Calu3 (cell line): ENCODE results near the gene SAMD4A. TPM values are rescaled to one million over a fixed set of nuclear protein-coding genes. Genes with fewer than 3 reads are reported as not detected.

Experiments used
- BruUV-seq: library from RNA; stranded (reverse); fragments of 400-500 nt; replicated peaks from 2 replicates; lab custom pipeline; 2021; lab: Mats Ljungman, UMichigan
- CTCF ChIA-PET: fragments of 300-600 bp; sonication (Branson Sonifier 250); formaldehyde crosslinking; loops from one replicate; lab custom pipeline; 2022; ENCODE audit warnings: antibody characterized with exemption; lab: Charles Lee
- DNase-seq: peaks from one replicate; pipeline ENCODE4 v3.0.0; 2022
- H3K27ac Mint-ChIP-seq: one replicate; pipeline ENCODE4 v1.8.0; 2022; ENCODE audit warnings: mixed read lengths; ENCODE audit not compliant: unreplicated experiment
- H3K27me3 Mint-ChIP-seq: one replicate; pipeline ENCODE4 v1.8.0; 2022; ENCODE audit warnings: mixed read lengths; ENCODE audit not compliant: unreplicated experiment
- H3K36me3 Mint-ChIP-seq: one replicate; pipeline ENCODE4 v1.8.0; 2022; ENCODE audit warnings: mild to moderate bottlenecking, moderate library complexity, mixed read lengths; ENCODE audit not compliant: insufficient read depth, unreplicated experiment
- H3K4me1 Mint-ChIP-seq: one replicate; pipeline ENCODE4 v1.8.0; 2022; ENCODE audit warnings: mild to moderate bottlenecking, low read depth, mixed read lengths; ENCODE audit not compliant: unreplicated experiment
- H3K4me3 Mint-ChIP-seq: one replicate; pipeline ENCODE4 v1.8.0; 2022; ENCODE audit warnings: mild to moderate bottlenecking, low read depth, moderate library complexity, mixed read lengths; ENCODE audit not compliant: unreplicated experiment
- H3K9me3 Mint-ChIP-seq: one replicate; pipeline ENCODE4 v1.8.0; 2022; ENCODE audit warnings: low read depth, mixed read lengths; ENCODE audit not compliant: unreplicated experiment
- intact Hi-C: fragments of 100-400 bp; cut with micrococcal nuclease; formaldehyde crosslinking; loops from one replicate; pipeline ENCODE4 v1.10.0; 2022; ENCODE audit not compliant: unreplicated experiment
- total RNA-seq: library from RNA; stranded (reverse); gene quantifications from 2 replicates; pipeline ENCODE4 v1.2.3, GENCODE V29; 2022
- TF ChIP-seq, protein P1 (sequence below): fragments of 200-600 bp; IDR thresholded peaks from one replicate; pipeline ENCODE4 v1.8.0; 2022; ENCODE audit warnings: antibody characterized with exemption; ENCODE audit not compliant: unreplicated experiment

Gene SAMD4A
- total RNA-seq, 1 experiment from 2014 or later, result 14.4 TPM

DNA sequence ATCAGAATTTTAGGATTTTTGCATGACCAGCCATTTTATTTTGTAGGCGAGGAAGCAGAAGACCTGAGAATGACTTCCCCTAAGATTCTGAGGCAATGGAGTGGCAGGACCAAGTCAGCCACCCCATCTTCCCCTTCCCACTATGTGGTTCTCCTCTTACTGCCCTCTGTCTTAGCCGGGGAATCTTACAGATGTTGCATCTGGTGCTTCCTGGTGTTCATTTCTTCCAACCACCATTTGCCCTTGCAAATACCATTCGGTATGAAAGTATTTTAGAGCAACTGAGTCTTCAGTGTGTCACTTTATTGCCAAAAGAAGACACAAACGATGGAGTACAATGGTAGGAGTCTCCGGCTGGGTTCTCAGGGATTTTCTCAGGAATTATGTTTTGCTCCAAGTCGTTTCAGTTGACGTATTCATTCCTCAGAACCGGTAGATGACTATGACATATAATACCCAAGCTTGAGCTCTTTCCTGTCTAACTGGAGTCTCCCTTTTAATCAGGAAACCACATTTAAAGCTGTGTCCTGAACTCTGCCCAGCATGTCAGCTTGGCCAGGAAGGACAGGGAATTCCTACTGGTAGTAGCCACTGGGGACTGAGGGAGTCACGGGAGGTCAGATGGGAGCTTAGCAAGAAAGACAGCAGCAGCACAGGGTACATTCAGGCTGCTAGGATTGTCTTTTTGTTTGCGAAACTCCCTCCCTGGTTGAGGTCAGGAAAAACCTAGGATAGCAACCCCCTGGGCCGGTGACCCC, 87.0 kb downstream of the SAMD4A start:
- Mint-ChIP-seq H3K4me1 (peaks cover 46% of the 10 kb centered on the region), H3K4me3 (no peak overlapping the region), H3K27me3 (no peaks in the 10 kb centered on the region), H3K27ac (peak overlapping the region; percentile 55), H3K9me3 (no peaks in the 10 kb centered on the region), H3K36me3 (no peaks in the 10 kb centered on the region)
- TF ChIP-seq, protein P1, sequence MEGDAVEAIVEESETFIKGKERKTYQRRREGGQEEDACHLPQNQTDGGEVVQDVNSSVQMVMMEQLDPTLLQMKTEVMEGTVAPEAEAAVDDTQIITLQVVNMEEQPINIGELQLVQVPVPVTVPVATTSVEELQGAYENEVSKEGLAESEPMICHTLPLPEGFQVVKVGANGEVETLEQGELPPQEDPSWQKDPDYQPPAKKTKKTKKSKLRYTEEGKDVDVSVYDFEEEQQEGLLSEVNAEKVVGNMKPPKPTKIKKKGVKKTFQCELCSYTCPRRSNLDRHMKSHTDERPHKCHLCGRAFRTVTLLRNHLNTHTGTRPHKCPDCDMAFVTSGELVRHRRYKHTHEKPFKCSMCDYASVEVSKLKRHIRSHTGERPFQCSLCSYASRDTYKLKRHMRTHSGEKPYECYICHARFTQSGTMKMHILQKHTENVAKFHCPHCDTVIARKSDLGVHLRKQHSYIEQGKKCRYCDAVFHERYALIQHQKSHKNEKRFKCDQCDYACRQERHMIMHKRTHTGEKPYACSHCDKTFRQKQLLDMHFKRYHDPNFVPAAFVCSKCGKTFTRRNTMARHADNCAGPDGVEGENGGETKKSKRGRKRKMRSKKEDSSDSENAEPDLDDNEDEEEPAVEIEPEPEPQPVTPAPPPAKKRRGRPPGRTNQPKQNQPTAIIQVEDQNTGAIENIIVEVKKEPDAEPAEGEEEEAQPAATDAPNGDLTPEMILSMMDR, result no peak
- intact Hi-C loops, result no loop called here
- DNase-seq, result no peak
- CTCF ChIA-PET, result interaction anchor here (0.8 kb wide), 1 partner anchor 24 kb away, joined by 3 read pairs; no protein-coding TSS in a partner anchor
- no TSS peak for BruUV-seq

DNA sequence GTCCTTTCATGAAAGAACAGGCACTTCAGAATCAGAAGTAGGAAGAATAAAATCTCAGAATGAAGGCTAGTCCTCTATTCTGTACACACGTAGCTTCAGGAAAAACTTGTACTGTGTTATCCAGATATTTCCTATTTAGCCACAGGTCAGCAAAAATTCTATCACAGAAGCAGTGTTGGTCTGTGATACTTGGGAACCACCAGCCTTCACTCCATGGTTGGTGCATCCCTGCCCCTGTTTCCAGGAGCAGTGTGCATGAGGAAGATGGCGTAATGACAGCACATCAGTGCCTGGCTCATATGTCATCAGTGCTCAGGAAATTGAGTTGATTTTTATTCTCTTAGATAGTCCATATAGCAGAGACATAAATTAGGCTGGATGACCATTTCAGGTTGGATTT, 87.7 kb downstream of the SAMD4A start:
- no peaks in the 10 kb centered on the region for H3K36me3 Mint-ChIP-seq
- CTCF ChIA-PET, result interaction anchor here (0.8 kb wide), 1 partner anchor 23 kb away, joined by 3 read pairs; no protein-coding TSS in a partner anchor
- no peaks in the 10 kb centered on the region for H3K9me3 Mint-ChIP-seq
- peaks cover 53% of the 10 kb centered on the region for H3K4me1 Mint-ChIP-seq
- H3K27ac Mint-ChIP-seq, result no peak overlapping the region
- no TSS peak for BruUV-seq
- DNase-seq, result no peak
- H3K27me3 Mint-ChIP-seq, result no peaks in the 10 kb centered on the region
- intact Hi-C loops, result no loop called here
- TF ChIP-seq, protein P1, result no peak
- H3K4me3 Mint-ChIP-seq, result no peak overlapping the region

DNA sequence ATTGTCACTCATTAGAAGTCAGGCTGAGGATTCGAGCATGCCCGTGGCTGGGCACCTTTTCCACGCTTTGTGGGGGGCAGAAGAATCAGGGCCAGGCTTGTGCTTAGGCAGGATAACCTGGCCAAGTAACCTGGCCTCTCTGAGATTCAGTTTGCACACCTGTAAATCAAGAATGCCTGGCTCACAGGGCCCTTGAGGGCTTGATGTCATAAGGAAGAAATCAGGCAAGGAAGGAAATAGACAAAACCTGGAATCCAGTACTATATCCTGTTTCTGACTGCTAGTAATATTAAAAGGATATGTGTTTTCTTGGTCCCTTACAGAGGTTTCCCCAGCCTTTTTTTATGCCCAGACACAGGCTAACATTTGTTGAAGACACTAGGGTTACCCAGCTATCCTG, 91.9 kb downstream of the SAMD4A start:
- CTCF ChIA-PET, result no interaction called here
- intact Hi-C loops, result no loop called here
- TF ChIP-seq, protein P1, result no peak
- Mint-ChIP-seq H3K9me3 (no peaks in the 10 kb centered on the region), H3K36me3 (no peaks in the 10 kb centered on the region), H3K4me1 (peaks cover 32% of the 10 kb centered on the region), H3K27me3 (no peaks in the 10 kb centered on the region), H3K27ac (no peak overlapping the region), H3K4me3 (no peak overlapping the region)
- no TSS peak for BruUV-seq
- DNase-seq, result no peak

DNA sequence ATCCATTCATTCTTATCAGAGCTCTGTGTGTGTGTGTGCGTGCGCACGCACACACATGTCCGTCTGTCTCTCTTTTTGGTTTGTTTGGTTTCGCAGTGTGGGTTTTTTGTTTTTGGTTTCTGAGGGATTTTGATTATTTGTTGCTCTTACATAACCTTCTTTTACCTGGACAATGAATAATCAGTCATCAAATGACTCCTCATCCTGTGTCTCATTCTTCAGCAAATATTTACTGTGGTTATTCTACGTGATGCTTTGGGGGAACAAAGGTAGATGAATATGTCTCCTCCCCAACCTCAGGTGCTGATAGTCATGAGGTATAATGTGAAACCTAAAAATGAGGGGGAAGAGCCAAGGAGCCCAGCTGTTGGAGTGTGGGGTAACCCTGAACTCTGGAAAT, 92.4 kb downstream of the SAMD4A start:
- BruUV-seq, result no TSS peak
- H3K4me3 Mint-ChIP-seq, result no peak overlapping the region
- H3K9me3 Mint-ChIP-seq, result no peaks in the 10 kb centered on the region
- H3K4me1 Mint-ChIP-seq, result peaks cover 26% of the 10 kb centered on the region
- intact Hi-C loops, result no loop called here
- H3K27ac Mint-ChIP-seq, result no peak overlapping the region
- DNase-seq, result no peak
- H3K36me3 Mint-ChIP-seq, result no peaks in the 10 kb centered on the region
- CTCF ChIA-PET, result no interaction called here
- no peaks in the 10 kb centered on the region for H3K27me3 Mint-ChIP-seq
- TF ChIP-seq, protein P1, result no peak
